GM12892 (cell line): ENCODE measurements around the gene MAP10.

Experiments
- POLR2A ChIP-seq: IDR thresholded peaks from 2 replicates; pipeline ENCODE4 v1.6.1; 2011; ENCODE audit warnings: low read depth, low read length, control low read depth
- POLR2AphosphoS5 ChIP-seq: IDR thresholded peaks from 2 replicates; pipeline ENCODE4 v1.6.1; 2011; ENCODE audit warnings: low read depth, low read length, control low read depth

DNA sequence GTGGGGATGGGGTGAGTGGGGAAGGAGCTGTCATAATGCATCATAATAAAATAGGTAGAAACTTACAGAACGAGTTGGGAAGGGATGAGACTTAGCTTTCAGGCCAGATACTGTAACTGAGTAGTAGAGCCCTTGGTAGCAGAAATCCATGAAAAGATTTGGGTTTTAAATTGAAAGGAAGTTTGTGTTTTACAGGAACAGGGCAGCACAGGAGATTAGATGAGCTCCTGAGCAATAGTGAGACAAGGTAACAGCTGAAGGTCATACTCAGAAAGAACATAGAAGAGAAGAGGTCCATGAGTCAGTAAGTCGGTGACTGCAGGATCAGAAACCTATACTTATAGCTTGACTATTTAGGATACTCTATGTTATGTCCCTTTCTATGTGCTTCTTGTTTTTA is 7.3 kb downstream of the MAP10 start:
- TF ChIP-seq POLR2A = no peak
- no peak for TF ChIP-seq POLR2AphosphoS5
